Skeletal muscle tissue (tissue), 4 donors: ENCODE measurements around the gene KLB. TPM values are rescaled to one million over a fixed set of nuclear protein-coding genes. Genes with fewer than 3 reads are reported as not detected.
A peak's percentile ranks its signal among the peaks of the same experiment; 100 is the strongest.
"Not testable (repeated sequence)": the region's sequence is repeated elsewhere in the genome, so short reads cannot be mapped to it uniquely, and the experiment has no call there.

Experiments
- H3K27ac ChIP-seq: one replicate; pipeline ENCODE4 v1.7.0; 2013; ENCODE audit warnings: mild to moderate bottlenecking, low read depth, low read length, inconsistent platforms
- H3K27me3 ChIP-seq, 3 donors: one replicate each; pipeline ENCODE4 v1.7.0; 2013; ENCODE audit warnings: low read length in 3 of 3; ENCODE audit not compliant: control insufficient read depth in 3 of 3, insufficient read depth in 3 of 3
- H3K36me3 ChIP-seq, 3 donors: one replicate each; pipeline ENCODE4 v1.7.0; 2013; ENCODE audit warnings: low read length in 3 of 3; ENCODE audit not compliant: control insufficient read depth in 3 of 3, insufficient read depth in 3 of 3
- H3K4me1 ChIP-seq, 3 donors: one replicate each; pipeline ENCODE4 v1.7.0; 2013; ENCODE audit warnings: low read length in 3 of 3, mild to moderate bottlenecking in 3 of 3; ENCODE audit not compliant: control insufficient read depth in 3 of 3, insufficient read depth in 3 of 3
- H3K4me3 ChIP-seq, 3 donors: one replicate each; pipeline ENCODE4 v1.7.0; 2013; ENCODE audit warnings: low read length in 3 of 3
- H3K9ac ChIP-seq, 3 donors: one replicate each; pipeline ENCODE4 v1.7.0; 2013; ENCODE audit warnings: low read length in 3 of 3, mild to moderate bottlenecking in 3 of 3, moderate library complexity in 2 of 3, low read depth in 1 of 3
- H3K9me3 ChIP-seq, 3 donors: one replicate each; pipeline ENCODE4 v1.7.0; 2013; ENCODE audit warnings: low read length in 3 of 3; ENCODE audit not compliant: control insufficient read depth in 3 of 3
- total RNA-seq: library from RNA; depleted of rRNA; stranded (reverse); fragments of >200 nt; gene quantifications from one replicate; pipeline ENCODE4 v1.2.3, GENCODE V29; 2014
- donor health status: Osteomylitis.

KLB gene
- total RNA-seq = 1.0 TPM

GRCh38 chr4:39406763-39407583 lies at the start of gene KLB:
TSS of gene KLB (plus strand) at chr4:39406930. CDS start at chr4:39406950, 20 bp downstream.
- Histone ChIP-seq H3K4me3 (no peak within 1 kb of the TSS), H3K27ac (no peak within 1 kb of the TSS), H3K36me3 (no peaks in the 10 kb centered on the region), H3K4me1 (peaks cover 0 to 4% (median 0%) of the 10 kb centered on the region in 3 donors), H3K9ac (no peak within 1 kb of the TSS), H3K27me3 (peaks cover 0 to 5% (median 0%) of the 10 kb centered on the region in 3 donors), H3K9me3 (no peaks in the 10 kb centered on the region)

DNA sequence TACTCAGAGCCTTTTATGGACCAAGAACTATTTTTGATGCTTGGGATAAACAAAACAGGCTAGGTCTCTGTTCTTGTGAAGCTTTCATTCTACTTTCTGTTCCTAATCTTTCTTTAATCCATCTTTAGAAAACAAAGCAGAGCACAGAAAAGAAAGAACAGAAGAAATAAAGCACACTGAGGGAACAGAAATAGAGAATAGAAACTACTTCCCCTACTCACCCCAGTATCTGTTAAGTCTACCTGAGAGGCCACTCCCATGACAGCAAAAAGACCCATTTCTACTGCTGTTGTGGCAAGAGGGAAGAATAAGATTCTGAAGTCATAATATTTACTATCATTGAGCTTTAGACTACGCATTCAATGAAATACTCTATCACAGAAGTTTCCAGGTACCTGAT lies 49.7 kb upstream of the KLB start:
- Histone ChIP-seq H3K27me3 (no peaks in the 10 kb centered on the region), H3K36me3 (no peaks in the 10 kb centered on the region), H3K9ac (no peak overlapping the region), H3K4me3 (no peak overlapping the region), H3K4me1 (peaks cover 0 to 15% (median 0%) of the 10 kb centered on the region in 3 donors), H3K9me3 (no peaks in the 10 kb centered on the region), H3K27ac (no peak overlapping the region)

DNA sequence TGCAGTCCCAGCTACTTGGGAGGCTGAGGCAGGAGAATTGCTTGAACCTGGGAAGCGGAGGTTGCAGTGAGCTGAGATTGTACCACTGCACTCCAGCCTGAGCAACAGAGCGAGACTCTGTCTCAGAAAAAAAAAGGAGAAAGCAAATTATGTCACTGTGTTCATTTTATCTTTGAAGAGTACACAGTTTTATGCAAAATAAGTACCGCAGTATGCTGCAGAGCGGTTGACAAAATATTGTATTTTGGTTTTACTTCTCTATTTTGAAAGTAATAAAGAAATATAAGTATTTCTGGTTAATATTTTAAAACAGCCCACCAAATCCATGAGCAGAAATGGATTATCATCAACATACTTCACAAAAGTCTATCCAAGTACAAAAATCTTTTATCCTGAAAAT lies 46.1 kb upstream of the KLB start:
- not testable (repeated sequence) for H3K27me3 ChIP-seq, H3K9me3 ChIP-seq, H3K27ac ChIP-seq, H3K9ac ChIP-seq, H3K36me3 ChIP-seq, H3K4me1 ChIP-seq, H3K4me3 ChIP-seq

DNA sequence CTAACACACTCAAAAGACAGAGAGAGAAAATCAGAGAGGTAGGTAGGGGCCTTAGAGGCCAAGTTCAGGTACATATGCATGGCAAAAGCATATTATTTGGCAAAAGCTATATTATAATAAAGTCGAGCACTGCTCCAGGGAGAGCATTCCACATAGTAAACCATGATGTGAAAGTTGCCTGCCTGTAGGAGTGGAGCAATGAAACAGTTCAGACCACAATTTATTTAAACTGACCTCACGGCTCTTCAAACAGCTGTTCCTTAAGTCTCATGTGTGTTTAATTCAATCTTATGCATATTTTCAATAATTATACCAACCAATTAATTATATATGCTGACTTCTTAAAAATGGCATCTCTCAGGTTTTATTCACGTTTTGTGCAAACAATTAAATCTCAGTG lies 43.9 kb upstream of the KLB start:
- H3K4me1 ChIP-seq = peaks cover 0 to 17% (median 7%) of the 10 kb centered on the region in 3 donors
- peaks cover 0 to 2% (median 0%) of the 10 kb centered on the region in 3 donors for H3K36me3 ChIP-seq
- no peak overlapping the region for H3K9ac ChIP-seq
- H3K27ac ChIP-seq = no peak overlapping the region
- no peak overlapping the region for H3K4me3 ChIP-seq
- H3K27me3 ChIP-seq = no peaks in the 10 kb centered on the region
- no peaks in the 10 kb centered on the region for H3K9me3 ChIP-seq

- Histone ChIP-seq H3K4me1 (peaks cover 0 to 17% (median 7%) of the 10 kb centered on the region in 3 donors), H3K36me3 (peaks cover 0 to 2% (median 0%) of the 10 kb centered on the region in 3 donors), H3K27me3 (no peaks in the 10 kb centered on the region), H3K9me3 (no peaks in the 10 kb centered on the region), H3K4me3 (no peak overlapping the region), H3K27ac (no peak overlapping the region), H3K9ac (no peak overlapping the region)
These were observed 42.8 kb upstream of the KLB start for GRCh38 chr4:39363773-39364393.

GRCh38 chr4:39365360-39365759 lies 41.4 kb upstream of the KLB start:
- Histone ChIP-seq H3K36me3 (peaks cover 0 to 2% (median 0%) of the 10 kb centered on the region in 3 donors), H3K4me1 (peaks cover 0 to 17% (median 7%) of the 10 kb centered on the region in 3 donors), H3K9me3 (no peaks in the 10 kb centered on the region), H3K4me3 (peak overlapping the region; percentile 94 to 95 (median 94)), H3K27me3 (no peaks in the 10 kb centered on the region), H3K27ac (peak overlapping the region; percentile 74), H3K9ac (peak overlapping the region; percentile 85 to 90 (median 89))

- peak within 1 kb of the TSS; percentile 94 to 95 (median 94) for H3K4me3 ChIP-seq
- peak within 1 kb of the TSS; percentile 74 for H3K27ac ChIP-seq
- H3K27me3 ChIP-seq = no peaks in the 10 kb centered on the region
- no peaks in the 10 kb centered on the region for H3K9me3 ChIP-seq
- peaks cover 0 to 17% (median 7%) of the 10 kb centered on the region in 3 donors for H3K4me1 ChIP-seq
- peak within 1 kb of the TSS; percentile 85 to 90 (median 89) for H3K9ac ChIP-seq
- H3K36me3 ChIP-seq = peaks cover 0 to 2% (median 0%) of the 10 kb centered on the region in 3 donors
These were observed 40.6 kb upstream of the KLB start, which contains the start of gene RFC1 for GRCh38 chr4:39365830-39366771. TSS of gene RFC1 (minus strand) at chr4:39366362. CDS start at chr4:39366241, 121 bp downstream.

DNA sequence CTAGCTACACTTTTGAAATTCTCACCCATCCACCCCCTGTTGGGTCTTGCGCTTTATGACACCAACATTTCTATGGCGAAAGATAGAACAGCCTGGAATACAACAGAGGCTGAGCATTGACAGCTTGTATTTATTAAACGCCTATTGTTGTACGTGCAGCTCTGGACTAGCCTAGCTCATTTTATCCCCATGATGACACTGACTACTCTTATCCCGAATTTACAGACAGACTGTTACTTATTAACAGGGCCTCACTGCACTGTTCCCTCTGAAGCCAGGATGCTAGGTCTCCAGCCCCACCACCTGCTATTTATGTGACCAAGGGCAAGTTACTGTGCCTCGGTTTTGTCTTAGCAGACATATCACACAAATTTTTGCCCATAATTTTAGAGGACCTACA lies 39.6 kb upstream of the KLB start:
- H3K27me3 ChIP-seq = no peaks in the 10 kb centered on the region
- H3K36me3 ChIP-seq = peaks cover 0 to 2% (median 0%) of the 10 kb centered on the region in 3 donors
- H3K4me3 ChIP-seq = no peak overlapping the region
- no peak overlapping the region for H3K27ac ChIP-seq
- no peaks in the 10 kb centered on the region for H3K9me3 ChIP-seq
- H3K9ac ChIP-seq = no peak overlapping the region
- peaks cover 0 to 17% (median 7%) of the 10 kb centered on the region in 3 donors for H3K4me1 ChIP-seq

GRCh38 chr4:39369301-39369700 lies 37.4 kb upstream of the KLB start:
- H3K27ac ChIP-seq = no peak overlapping the region

More at GRCh38 chr4:39369301-39369700, 37.4 kb upstream of the KLB start:
- peaks cover 0 to 2% (median 0%) of the 10 kb centered on the region in 3 donors for H3K36me3 ChIP-seq
- H3K4me3 ChIP-seq = no peak overlapping the region
- H3K9ac ChIP-seq = no peak overlapping the region
- no peaks in the 10 kb centered on the region for H3K9me3 ChIP-seq
- peaks cover 0 to 17% (median 7%) of the 10 kb centered on the region in 3 donors for H3K4me1 ChIP-seq
- H3K27me3 ChIP-seq = peaks cover 0 to 2% (median 0%) of the 10 kb centered on the region in 3 donors
